Measurements from ENCODE around the gene USB1.
A peak's percentile ranks its signal among the peaks of the same experiment; 100 is the strongest.

The USB1 gene

DNA sequence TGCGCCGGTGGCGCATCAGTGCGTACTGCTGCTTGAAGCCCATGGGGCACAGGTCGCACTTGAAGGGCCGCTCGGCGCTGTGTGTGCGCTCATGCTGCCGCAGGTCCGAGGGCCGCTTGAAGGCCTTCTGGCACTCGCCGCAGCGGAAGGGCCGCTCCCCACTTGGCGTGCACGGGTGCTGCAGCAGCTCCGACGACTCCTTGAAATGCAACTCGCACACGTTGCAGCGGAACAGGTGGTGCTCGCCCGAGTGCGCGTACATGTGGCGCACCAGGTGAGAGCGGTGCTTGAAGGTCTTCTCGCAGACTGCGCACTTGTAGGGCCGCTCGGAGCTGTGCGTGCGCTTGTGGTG lies 4.1 kb upstream of the USB1 start:
- peaks cover 3% of the 10 kb centered on the region for H3K27me3 Mint-ChIP-seq (ENCODE audit: low read depth, poor library complexity)
- peaks cover 4% of the 10 kb centered on the region for H3K36me3 Mint-ChIP-seq (ENCODE audit: low read depth)
- DNase-seq = no peak
- peaks cover 27% of the 10 kb centered on the region for H3K4me1 Mint-ChIP-seq
- no peak overlapping the region for H3K27ac Mint-ChIP-seq
- TF ChIP-seq, protein P1, sequence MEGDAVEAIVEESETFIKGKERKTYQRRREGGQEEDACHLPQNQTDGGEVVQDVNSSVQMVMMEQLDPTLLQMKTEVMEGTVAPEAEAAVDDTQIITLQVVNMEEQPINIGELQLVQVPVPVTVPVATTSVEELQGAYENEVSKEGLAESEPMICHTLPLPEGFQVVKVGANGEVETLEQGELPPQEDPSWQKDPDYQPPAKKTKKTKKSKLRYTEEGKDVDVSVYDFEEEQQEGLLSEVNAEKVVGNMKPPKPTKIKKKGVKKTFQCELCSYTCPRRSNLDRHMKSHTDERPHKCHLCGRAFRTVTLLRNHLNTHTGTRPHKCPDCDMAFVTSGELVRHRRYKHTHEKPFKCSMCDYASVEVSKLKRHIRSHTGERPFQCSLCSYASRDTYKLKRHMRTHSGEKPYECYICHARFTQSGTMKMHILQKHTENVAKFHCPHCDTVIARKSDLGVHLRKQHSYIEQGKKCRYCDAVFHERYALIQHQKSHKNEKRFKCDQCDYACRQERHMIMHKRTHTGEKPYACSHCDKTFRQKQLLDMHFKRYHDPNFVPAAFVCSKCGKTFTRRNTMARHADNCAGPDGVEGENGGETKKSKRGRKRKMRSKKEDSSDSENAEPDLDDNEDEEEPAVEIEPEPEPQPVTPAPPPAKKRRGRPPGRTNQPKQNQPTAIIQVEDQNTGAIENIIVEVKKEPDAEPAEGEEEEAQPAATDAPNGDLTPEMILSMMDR (IDR thresholded peaks at IDR 0.05) = no peak
- no peaks in the 10 kb centered on the region for H3K9me3 Mint-ChIP-seq
- no peak overlapping the region for H3K4me3 Mint-ChIP-seq

DNA sequence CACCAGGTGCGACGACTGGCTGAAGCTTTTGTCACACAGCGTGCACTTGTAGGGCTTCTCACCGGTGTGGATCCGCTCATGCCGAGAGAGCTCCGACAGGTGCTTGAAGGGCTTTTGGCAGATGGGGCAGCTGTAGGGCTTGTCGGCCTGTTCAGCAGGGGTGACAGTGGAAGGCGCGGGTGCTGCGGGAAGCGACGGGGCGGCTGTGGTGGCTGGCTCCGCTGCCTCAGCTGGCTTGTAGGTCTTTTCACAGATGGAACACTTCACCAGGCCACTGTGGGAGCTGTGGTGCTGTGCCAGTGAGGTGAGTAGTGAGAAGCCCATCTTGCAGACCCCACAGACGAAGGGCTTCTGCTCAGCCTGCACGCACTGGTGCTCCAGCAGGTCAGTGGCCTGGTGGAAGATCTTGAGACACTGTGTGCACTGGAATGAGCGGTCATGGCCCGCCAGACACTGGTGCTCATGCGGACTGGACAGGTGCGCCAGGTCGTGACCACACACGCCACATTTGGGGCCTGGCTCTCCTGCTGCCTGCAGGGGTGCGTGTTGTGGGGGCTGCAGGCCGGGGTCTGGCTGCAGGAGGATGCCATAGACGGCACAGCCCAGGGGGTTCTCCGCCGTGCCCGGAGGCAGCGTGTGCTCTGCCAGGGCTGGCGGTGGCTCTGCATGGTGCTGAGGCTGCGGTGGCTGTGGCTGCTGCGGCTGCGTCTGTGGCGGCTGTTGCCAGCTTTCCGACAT lies 3.5 kb upstream of the USB1 start:
- peaks cover 3% of the 10 kb centered on the region for H3K27me3 Mint-ChIP-seq (ENCODE audit: low read depth, poor library complexity)
- no peak overlapping the region for H3K27ac Mint-ChIP-seq

DNA sequence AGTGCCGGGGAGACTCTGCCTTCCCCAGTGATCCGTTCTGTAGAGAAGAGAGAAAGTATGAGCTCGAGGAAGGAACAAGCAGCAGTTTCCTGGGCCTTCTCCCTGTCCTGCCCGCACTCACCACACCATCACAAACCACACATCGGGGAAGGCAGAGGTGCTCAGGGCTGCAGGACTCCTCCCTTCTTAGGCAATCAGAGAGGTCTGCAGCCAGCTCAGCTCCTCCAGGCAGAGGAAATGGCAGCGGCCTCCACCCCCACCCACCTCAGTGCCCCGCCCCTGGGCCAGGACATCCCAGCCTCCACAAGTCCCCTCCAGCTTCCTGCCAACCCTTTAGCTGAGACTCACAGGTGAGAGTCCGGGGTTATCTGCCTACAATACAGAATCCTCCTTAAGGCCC lies 2.7 kb upstream of the USB1 start:
- Mint-ChIP-seq H3K9me3 (no peaks in the 10 kb centered on the region), H3K4me1 (peaks cover 28% of the 10 kb centered on the region), H3K36me3 (ENCODE audit: low read depth) (peaks cover 4% of the 10 kb centered on the region), H3K4me3 (peak overlapping the region; percentile 44), H3K27me3 (ENCODE audit: low read depth, poor library complexity) (peaks cover 3% of the 10 kb centered on the region), H3K27ac (no peak overlapping the region)
- DNase-seq = no peak
- TF ChIP-seq, protein P1 (IDR thresholded peaks at IDR 0.05) = no peak

More for the DNA sequence above, 3.5 kb upstream of the USB1 start:
- Mint-ChIP-seq H3K36me3 (ENCODE audit: low read depth) (peaks cover 4% of the 10 kb centered on the region), H3K9me3 (no peaks in the 10 kb centered on the region), H3K4me3 (peak overlapping the region; percentile 44), H3K4me1 (peaks cover 28% of the 10 kb centered on the region)
- TF ChIP-seq, protein P1 (IDR thresholded peaks at IDR 0.05) = no peak
- DNase-seq = no peak

DNA sequence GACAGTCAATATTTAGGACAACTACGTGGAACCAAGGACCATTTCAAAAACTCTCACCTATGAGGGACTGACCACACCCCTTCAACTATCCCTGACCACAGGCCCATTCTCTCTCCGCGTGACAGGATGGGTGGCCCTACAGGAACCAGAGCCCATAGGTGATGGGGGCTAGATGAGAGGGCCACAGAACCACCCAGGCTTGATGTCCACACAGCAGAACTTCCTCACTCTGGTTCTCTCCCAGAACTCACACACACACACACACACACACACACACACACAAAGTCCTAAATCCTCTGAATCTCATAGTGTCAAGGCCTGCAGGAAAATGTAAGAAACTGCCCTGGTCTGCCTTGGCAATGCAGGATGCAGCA lies 2.2 kb upstream of the USB1 start:
- TF ChIP-seq, protein P1 (IDR thresholded peaks at IDR 0.05) = no peak
- H3K27ac Mint-ChIP-seq = no peak overlapping the region

DNA sequence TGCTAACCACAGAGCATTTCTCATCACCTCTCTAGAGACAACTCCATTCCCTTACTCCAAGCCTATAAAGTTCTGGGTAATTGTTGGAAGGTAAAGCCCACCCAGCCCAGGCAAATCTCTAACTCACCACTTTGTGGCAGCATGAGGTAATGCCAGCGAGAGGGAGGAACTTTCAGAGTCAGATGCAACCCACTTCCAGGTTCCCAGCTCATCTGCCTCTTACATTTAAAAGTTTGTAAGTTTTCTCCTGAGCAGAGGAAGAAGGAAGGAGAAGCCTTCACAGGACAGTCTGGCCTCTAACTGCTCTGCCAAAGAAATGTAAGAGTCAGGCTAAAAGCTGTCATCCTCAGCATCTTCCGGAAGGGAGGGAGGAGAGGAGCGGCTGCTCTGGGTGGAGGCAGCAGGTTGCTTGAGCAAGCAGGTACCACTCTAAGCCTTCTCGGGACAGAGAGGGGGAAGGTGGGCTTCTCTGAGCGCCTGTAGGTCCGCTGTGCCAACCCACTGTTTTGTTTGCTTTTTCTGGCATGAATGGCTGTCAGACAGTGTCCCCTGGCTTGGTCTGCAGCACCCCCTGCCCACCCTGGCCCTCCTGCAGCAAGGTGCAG lies 1.7 kb upstream of the USB1 start:
- TF ChIP-seq, protein P1 (IDR thresholded peaks at IDR 0.05) = no peak
- H3K4me1 Mint-ChIP-seq = peaks cover 28% of the 10 kb centered on the region
- DNase-seq = no peak
- H3K27ac Mint-ChIP-seq = no peak overlapping the region
- H3K36me3 Mint-ChIP-seq (ENCODE audit: low read depth) = peaks cover 12% of the 10 kb centered on the region
- peaks cover 3% of the 10 kb centered on the region for H3K27me3 Mint-ChIP-seq (ENCODE audit: low read depth, poor library complexity)
- H3K9me3 Mint-ChIP-seq = no peaks in the 10 kb centered on the region
- peak overlapping the region; percentile 84 for H3K4me3 Mint-ChIP-seq

More for the DNA sequence above, 2.2 kb upstream of the USB1 start:
- no peak for DNase-seq
- Mint-ChIP-seq H3K9me3 (no peaks in the 10 kb centered on the region), H3K4me3 (peak overlapping the region; percentile 84), H3K36me3 (ENCODE audit: low read depth) (peaks cover 7% of the 10 kb centered on the region), H3K27me3 (ENCODE audit: low read depth, poor library complexity) (peaks cover 3% of the 10 kb centered on the region), H3K4me1 (peaks cover 28% of the 10 kb centered on the region)

Data from nephron progenitor cell (in vitro differentiated cells).